Stimulated activated naive CD8-positive, alpha-beta T cell treated with anti-CD3 and anti-CD28 coated beads, Interleukin-15, Interleukin-2, amounts not matched to agents 100 ng/mL and 50 ng/mL, for 24 hours (primary cell): Measurements from ENCODE around the gene FAM184B.

Experiments used
- H3K27ac Mint-ChIP-seq: one replicate; pipeline ENCODE4 v1.8.0; 2021; ENCODE audit warnings: mild to moderate bottlenecking, mixed read lengths
- H3K27me3 Mint-ChIP-seq: one replicate; pipeline ENCODE4 v1.8.0; 2021; ENCODE audit warnings: mixed read lengths
- H3K36me3 Mint-ChIP-seq: one replicate; pipeline ENCODE4 v1.8.0; 2021; ENCODE audit warnings: low read depth, mixed read lengths
- H3K4me1 Mint-ChIP-seq: one replicate; pipeline ENCODE4 v1.8.0; 2021; ENCODE audit warnings: low read depth, mixed read lengths
- H3K4me3 Mint-ChIP-seq: one replicate; pipeline ENCODE4 v1.8.0; 2021; ENCODE audit warnings: mild to moderate bottlenecking, mixed read lengths
- H3K9me3 Mint-ChIP-seq: one replicate; pipeline ENCODE4 v1.8.0; 2021; ENCODE audit warnings: mixed read lengths

Gene FAM184B

DNA sequence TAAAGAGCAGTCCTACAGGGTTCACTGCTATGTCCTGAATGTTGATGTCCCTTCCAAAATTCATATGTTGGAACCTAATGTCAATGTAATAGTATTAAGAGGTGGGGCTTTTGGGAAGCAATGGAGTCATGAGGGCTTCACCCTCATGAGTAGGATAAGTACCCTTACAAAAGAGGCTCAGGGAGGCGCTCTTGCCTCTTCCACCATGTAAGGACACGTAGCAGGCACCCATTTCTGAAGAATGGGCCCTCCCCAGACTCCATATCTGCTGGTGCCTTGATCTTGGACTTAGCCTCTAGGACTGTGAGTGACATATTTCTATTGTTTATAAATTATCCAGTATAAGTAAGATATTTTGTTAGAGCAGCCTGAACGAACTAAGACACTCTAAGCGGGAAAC lies 151.2 kb downstream of the FAM184B start:
- Mint-ChIP-seq H3K27me3 (no peaks in the 10 kb centered on the region), H3K36me3 (peaks cover 80% of the 10 kb centered on the region), H3K4me3 (no peak overlapping the region), H3K9me3 (no peaks in the 10 kb centered on the region), H3K27ac (no peak overlapping the region), H3K4me1 (no peaks in the 10 kb centered on the region)

DNA sequence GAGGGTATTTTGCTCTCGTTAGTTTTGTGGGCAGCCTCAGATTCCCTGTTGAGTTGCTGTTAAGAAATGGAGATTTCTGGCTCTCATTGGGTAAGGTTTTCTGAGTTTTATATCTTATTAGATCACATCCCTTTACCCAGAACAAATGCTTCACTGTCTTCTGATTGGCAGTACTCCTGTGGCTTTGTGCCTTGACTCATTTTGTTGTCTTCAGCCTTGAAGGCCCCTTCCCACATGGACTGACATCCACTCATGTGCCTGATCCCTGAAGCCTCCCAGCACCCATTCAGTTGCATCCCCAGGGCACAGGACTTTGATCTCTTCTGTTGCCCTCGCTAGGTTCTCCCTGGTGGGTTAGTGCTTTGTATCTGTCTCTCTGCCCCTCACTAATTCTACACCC lies 156.6 kb downstream of the FAM184B start:
- Mint-ChIP-seq H3K4me1 (peaks cover 3% of the 10 kb centered on the region), H3K27me3 (no peaks in the 10 kb centered on the region), H3K27ac (no peak overlapping the region), H3K4me3 (no peak overlapping the region), H3K36me3 (peaks cover 82% of the 10 kb centered on the region), H3K9me3 (no peaks in the 10 kb centered on the region)

DNA sequence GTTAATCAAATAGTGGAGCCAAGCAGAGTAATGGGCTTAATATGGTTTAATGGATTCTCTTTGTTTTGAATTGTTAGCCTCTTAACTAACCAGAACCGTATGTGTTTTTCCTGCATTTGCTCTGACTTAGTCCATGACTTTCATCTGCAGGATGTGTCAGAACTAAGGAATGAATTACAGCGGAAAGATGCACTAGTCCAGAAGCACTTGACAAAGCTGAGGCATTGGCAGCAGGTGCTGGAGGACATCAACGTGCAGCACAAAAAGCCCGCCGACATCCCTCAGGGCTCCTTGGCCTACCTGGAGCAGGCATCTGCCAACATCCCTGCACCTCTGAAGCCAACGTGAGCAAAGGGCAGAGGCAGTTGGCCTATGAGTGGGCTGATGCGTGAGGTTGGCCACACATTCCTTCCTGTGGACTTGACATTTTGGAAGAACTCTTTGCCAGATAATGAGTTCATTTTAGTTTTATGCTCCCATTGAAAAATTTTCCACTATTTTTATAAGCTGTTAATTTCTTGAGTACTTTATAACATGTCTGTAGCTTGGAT lies 157.9 kb downstream of the FAM184B start:
- H3K36me3 Mint-ChIP-seq: peaks cover 82% of the 10 kb centered on the region
- H3K4me3 Mint-ChIP-seq: no peak overlapping the region
- no peaks in the 10 kb centered on the region for H3K27me3 Mint-ChIP-seq
- peaks cover 12% of the 10 kb centered on the region for H3K4me1 Mint-ChIP-seq
- H3K27ac Mint-ChIP-seq: no peak overlapping the region
- H3K9me3 Mint-ChIP-seq: no peaks in the 10 kb centered on the region

DNA sequence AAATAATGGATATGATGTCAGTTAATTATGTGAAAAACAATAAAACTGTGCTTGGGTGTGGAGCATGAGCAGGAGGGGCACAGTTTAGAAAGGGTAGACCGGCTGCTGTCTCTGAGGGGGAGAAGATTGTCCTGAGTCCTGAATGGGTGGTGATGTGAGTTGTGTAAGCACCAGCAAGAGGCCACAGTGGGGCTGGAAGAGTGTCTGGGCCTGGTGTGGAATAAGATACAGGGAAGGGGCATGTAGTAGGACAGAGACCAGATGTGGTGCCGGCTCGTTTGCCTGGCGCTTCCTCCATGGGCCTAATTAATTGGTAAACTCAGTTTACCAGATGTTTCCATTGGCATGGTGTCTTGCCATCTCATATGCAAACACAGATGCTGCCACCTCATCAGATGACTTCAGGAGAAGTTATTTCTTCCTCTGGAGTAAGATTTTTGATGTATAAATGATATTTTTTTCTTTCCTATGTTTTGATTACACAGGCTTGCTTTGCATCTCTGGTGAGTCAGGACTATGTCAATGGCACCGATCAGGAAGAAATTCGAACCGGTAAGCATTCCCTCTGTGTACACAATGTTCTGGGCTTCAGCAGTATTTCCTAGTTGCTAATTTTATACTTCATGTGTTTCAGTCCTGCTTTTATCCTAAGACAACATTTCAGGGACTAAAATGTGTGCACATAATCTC lies 161.9 kb downstream of the FAM184B start:
- Mint-ChIP-seq H3K4me3 (no peak overlapping the region), H3K27ac (peak overlapping the region; percentile 77), H3K9me3 (no peaks in the 10 kb centered on the region), H3K27me3 (no peaks in the 10 kb centered on the region), H3K36me3 (peaks cover 69% of the 10 kb centered on the region), H3K4me1 (peaks cover 36% of the 10 kb centered on the region)

DNA sequence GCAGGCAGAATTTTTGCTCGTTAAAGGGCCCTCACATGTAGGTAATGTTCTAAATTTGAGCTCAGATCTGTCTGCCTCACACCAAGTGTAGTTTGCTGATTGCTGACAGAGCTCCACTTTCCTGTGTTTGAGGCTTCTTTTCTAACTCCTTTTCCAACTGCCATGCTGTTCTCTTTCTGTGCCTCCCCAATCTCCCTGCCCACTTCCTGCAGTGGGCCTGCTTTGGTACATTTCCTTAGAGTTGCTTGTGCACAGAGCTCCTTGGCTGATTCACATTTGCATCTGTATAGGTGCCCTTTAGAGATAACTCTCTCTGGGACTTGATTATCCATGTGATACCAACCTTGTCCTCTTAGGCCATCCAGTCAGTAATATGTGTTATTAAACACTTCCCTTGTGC lies 162.5 kb downstream of the FAM184B start:
- peaks cover 67% of the 10 kb centered on the region for H3K36me3 Mint-ChIP-seq
- H3K4me1 Mint-ChIP-seq: peaks cover 43% of the 10 kb centered on the region
- peak overlapping the region; percentile 77 for H3K27ac Mint-ChIP-seq
- peak overlapping the region; percentile 50 for H3K4me3 Mint-ChIP-seq
- H3K9me3 Mint-ChIP-seq: no peaks in the 10 kb centered on the region
- H3K27me3 Mint-ChIP-seq: no peaks in the 10 kb centered on the region

DNA sequence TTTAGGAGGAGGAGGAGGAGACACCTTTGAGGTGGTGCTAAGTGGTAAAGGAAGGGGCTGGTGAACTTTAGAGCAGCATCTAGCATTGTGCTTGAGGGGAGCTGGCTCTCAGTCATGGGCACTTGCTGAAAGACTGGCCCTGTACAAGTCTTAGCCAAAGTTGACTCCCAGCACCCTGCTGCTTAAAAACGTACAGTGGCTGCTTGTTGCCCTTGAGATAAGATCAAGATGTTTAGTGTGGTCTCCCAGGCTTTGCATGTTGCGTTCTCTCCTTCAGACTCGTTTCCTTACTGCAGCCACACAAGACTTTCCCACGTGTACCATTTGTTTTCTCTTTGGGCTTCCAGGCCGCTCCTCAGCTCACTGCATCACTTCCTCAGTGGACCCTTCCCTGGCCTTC lies 165.1 kb downstream of the FAM184B start:
- Mint-ChIP-seq H3K4me1 (peaks cover 40% of the 10 kb centered on the region), H3K36me3 (peaks cover 44% of the 10 kb centered on the region), H3K9me3 (no peaks in the 10 kb centered on the region), H3K27me3 (no peaks in the 10 kb centered on the region), H3K27ac (peak overlapping the region; percentile 80), H3K4me3 (peak overlapping the region; percentile 82)

DNA sequence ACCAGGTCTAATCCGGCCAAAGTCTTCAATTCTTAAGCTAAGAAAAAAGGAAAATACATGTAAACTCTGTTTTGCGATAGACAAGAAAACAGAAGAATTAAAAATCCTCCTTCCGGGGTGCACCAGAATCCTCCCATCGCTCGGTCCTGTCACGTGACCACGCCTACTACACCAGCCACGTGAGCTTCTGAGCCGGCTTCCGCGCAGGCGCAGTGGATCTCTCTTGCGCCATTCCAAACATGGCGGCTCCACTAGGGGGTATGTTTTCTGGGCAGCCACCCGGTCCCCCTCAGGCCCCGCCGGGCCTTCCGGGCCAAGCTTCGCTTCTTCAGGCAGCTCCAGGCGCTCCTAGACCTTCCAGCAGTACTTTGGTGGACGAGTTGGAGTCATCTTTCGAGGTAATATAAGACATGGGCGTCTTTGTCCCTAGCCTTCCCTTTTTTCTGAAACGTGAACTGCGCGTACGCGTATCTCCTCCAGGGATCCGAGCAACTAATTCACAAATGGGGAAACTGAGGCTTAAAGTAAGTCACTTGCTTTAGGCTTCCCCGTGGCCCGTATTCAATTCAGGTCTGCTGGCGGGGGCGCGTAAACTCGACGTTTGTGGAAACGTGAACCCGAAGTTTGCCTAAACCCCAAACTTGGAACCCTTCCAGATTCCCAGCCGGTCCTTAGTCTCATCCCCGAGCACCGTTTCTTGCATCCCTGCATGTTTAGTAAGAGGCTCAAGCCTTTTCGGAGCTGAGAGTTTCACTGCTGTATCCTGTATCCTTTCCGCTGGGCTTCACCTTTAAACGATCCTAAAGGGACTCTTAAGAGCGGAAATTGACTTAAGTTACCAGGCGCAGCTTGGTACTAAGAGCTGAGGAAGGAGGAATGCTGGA lies 166.8 kb downstream of the FAM184B start, which contains the start of gene MED28:
TSS of gene MED28 (plus strand) at position 226 of the 884 bp plus-strand sequence. CDS start at position 240, 14 bp downstream.
- Mint-ChIP-seq H3K27ac (peak within 1 kb of the TSS; percentile 99), H3K4me1 (peaks cover 40% of the 10 kb centered on the region), H3K27me3 (no peaks in the 10 kb centered on the region), H3K4me3 (peak within 1 kb of the TSS; percentile 100), H3K36me3 (peaks cover 40% of the 10 kb centered on the region), H3K9me3 (no peaks in the 10 kb centered on the region)

DNA sequence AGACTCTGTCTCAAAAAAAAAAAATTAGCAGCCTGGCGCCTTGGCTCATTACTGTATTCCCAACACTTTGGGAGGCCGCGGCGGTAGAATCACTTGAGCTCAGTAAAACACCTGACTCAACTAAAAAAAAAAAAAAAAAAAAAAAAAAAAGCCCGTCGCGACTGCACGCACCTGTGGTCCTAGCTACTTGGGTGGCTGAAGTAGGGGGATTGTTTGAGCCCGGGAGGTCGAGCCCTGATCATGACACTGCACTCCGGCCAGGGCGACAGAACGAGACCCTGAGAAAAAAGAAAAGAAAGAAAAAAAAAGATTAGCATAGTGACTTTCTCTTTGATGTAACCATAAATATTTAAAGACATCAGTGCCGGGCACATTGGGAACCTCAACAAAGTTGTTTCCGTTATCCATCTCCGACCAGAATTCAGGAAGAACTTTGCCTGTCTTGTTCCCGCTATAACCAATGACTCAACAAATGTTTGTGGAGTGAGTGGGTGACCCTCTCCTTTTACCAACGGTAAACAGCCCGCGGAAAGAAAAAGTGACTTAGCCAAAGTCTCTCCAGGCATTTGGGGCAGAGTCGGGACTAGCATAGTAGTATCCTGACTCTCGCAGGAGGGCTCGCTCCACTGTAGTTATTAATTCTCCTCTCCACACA lies 167.5 kb downstream of the FAM184B start:
- Mint-ChIP-seq H3K36me3 (peaks cover 33% of the 10 kb centered on the region), H3K9me3 (no peaks in the 10 kb centered on the region), H3K27ac (peak overlapping the region; percentile 99), H3K27me3 (no peaks in the 10 kb centered on the region), H3K4me1 (peaks cover 35% of the 10 kb centered on the region), H3K4me3 (peak overlapping the region; percentile 100)

DNA sequence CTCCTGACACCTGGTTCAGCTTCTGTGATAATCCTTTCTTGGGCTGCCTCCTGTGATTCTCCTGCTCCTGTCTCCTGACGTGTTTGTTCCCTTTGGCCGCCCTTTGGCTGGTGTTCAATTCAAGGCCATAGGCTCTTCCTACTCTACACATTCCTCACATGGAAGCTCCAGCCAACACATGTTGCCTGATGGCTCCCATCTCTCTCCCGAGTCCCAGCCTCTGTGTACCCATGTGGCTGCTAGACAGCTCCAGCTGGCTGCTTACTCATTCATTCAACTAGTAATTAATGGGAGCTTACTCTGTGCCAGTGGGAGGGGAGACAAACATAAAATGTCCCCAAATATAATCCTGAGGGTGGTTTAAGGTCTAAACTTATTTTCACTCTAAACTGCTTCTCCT lies 176.2 kb downstream of the FAM184B start:
- Mint-ChIP-seq H3K4me3 (no peak overlapping the region), H3K36me3 (peaks cover 49% of the 10 kb centered on the region), H3K4me1 (no peaks in the 10 kb centered on the region), H3K9me3 (no peaks in the 10 kb centered on the region), H3K27ac (no peak overlapping the region), H3K27me3 (no peaks in the 10 kb centered on the region)

DNA sequence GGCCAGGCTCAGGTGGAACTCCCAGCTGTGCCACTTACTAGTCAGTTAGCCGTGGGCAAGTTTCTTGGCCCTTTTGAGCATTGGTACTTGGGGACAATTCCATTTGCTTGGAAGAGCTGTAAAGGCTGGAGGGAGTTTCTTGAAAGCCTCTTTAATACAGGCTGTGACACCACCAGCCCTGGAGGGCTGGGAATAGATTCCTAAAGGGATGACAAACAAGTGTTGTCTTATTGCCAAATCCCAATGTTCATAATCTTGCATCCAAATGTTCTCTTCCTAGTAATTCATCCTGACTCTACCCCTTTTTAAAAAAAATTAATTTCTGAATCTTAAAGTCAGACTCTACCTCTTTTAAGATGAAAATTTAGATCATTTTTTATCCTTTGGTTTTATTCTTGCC lies 181.6 kb downstream of the FAM184B start:
- Mint-ChIP-seq H3K27me3 (no peaks in the 10 kb centered on the region), H3K27ac (no peak overlapping the region), H3K36me3 (peaks cover 65% of the 10 kb centered on the region), H3K9me3 (no peaks in the 10 kb centered on the region), H3K4me1 (peaks cover 7% of the 10 kb centered on the region), H3K4me3 (no peak overlapping the region)

DNA sequence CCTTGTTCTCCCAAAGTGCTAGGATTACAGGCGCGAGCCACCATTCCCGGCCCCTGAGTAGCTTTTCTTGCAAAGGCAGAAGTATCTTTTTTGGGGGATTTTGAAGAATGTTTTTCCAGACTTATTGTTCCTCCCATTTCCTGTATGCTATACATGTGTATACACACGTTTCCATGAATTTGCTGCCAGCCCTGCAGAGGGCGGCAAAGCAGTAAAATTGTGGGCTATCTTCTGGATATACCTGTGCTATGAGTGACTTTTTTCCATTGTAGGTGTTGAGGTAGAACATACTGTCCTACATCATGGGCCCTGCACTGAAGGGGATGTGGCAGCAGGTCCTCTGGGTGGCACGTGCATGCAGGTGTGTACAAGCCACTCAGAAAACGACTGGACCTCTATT lies 183.9 kb downstream of the FAM184B start:
- H3K9me3 Mint-ChIP-seq: no peaks in the 10 kb centered on the region
- H3K4me1 Mint-ChIP-seq: peaks cover 10% of the 10 kb centered on the region
- no peak overlapping the region for H3K4me3 Mint-ChIP-seq
- H3K27ac Mint-ChIP-seq: no peak overlapping the region
- H3K36me3 Mint-ChIP-seq: peaks cover 78% of the 10 kb centered on the region
- H3K27me3 Mint-ChIP-seq: no peaks in the 10 kb centered on the region

DNA sequence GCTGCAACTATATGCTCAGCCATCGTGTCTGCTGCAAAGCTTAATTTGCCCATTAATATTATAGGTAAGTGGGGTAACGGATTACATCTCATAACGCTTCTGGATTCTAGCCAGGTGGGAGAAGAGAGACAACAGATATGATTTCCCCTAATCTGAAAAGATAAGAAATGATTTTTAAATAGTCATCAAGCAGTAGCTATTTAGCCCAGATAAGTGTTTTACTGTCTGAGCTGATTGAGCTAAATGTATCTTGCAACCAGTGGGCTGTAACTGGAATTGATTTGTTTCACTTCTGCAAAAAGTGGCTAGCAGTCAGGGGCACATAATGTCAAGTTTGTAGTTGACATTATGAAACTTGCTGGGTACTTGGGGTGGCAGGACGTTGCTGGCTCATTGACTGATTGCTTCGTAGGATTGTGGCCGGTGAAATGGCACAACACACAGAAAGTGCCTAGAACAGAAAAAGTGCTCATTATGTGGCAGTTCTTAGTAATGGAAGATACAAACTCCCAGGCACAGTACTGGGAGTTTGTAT lies 185.9 kb downstream of the FAM184B start:
- no peaks in the 10 kb centered on the region for H3K27me3 Mint-ChIP-seq
- H3K4me1 Mint-ChIP-seq: peaks cover 20% of the 10 kb centered on the region
- H3K27ac Mint-ChIP-seq: no peak overlapping the region
- H3K4me3 Mint-ChIP-seq: no peak overlapping the region
- peaks cover 78% of the 10 kb centered on the region for H3K36me3 Mint-ChIP-seq
- H3K9me3 Mint-ChIP-seq: no peaks in the 10 kb centered on the region

DNA sequence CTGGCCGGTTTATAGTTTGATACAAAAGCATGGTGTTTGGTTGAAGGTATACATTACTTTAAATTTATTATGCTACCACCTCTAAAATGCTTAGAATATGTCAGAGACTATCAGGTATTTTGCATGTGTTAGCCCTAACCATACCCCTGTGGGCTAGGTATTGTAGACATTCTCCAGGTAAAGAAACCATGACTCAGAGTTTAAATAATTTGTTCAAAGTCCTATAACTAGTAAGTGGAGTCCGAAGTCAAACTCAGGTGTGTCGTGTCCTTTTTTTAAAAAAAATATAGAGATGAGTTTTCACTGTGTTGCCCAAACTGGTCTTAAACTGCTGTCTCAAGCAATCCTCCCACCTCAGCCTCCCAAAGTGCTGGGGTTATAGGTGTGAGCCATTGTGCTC lies 192.1 kb downstream of the FAM184B start:
- Mint-ChIP-seq H3K27ac (no peak overlapping the region), H3K4me3 (no peak overlapping the region), H3K27me3 (no peaks in the 10 kb centered on the region), H3K36me3 (peaks cover 80% of the 10 kb centered on the region), H3K9me3 (no peaks in the 10 kb centered on the region), H3K4me1 (peaks cover 12% of the 10 kb centered on the region)

DNA sequence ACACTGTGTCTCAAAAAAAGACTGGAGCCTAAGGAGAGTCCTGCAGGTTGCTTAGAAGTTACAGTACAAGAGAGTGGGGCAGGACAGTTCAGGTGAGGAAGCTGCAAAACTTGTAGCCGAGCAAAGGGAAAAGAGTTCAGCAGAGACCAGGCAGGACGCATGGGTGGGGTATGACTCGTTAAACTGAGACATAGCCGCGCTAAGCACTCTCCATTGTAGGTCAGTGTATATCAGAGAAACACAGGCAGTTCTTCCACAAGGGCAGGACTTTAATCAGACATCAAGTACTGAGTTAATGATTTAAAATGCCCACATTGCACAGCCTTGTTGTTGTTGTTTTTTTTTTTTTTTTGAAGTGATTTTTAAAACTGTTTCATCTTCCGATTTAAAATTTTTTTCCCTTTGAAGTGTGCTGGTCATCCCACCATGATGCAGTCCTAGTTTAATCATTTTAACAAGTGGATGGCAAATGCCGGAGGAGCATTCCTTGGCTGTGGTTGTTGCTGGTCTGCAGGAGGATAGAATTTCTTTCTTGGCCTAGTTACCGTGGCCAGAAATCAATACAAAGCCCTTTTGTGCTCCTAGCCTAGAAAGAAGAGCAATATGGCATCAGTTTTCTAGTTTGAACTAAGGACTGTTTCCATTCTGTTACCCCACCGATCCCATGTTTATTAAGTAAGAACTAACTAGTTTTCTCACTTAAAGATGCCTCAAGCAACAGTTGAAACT lies 194.2 kb downstream of the FAM184B start:
- Mint-ChIP-seq H3K27me3 (no peaks in the 10 kb centered on the region), H3K4me1 (peaks cover 8% of the 10 kb centered on the region), H3K27ac (no peak overlapping the region), H3K4me3 (no peak overlapping the region), H3K36me3 (peaks cover 82% of the 10 kb centered on the region), H3K9me3 (no peaks in the 10 kb centered on the region)
